GM12878 (cell line): ENCODE measurements around the gene ARL6IP5. TPM values are rescaled to one million over a fixed set of nuclear protein-coding genes. Genes with fewer than 3 reads are reported as not detected.

Source experiments
- ATAC-seq: fragments of 200-7000 bp; cut with Tn5 transposase; 3 replicates; pipeline ENCODE4 v1.9.1; 2020; ENCODE audit warnings: mild to moderate bottlenecking, moderate library complexity
- BruUV-seq: library from RNA; stranded (reverse); fragments of 400-500 nt; replicated peaks from 2 replicates; lab custom pipeline; 2021; lab: Mats Ljungman, UMichigan
- CTCF ChIA-PET: fragments of 300-600 bp; sonication (Branson Sonifier 250); formaldehyde crosslinking; extraction: SDS; loops from one replicate; lab custom pipeline; 2021; ENCODE audit warnings: inconsistent platforms; lab: Yijun Ruan, JAX
- POLR2A ChIA-PET: fragments of 350-600 bp; formaldehyde crosslinking; extraction: SDS; loops from one replicate; lab custom pipeline; 2021; ENCODE audit warnings: inconsistent platforms; lab: Charles Lee
- RAD21 ChIA-PET: fragments of 300-600 bp; sonication (Branson Sonifier 250); formaldehyde crosslinking; loops from one replicate; lab custom pipeline; 2023; ENCODE audit warnings: antibody characterized with exemption; ENCODE audit not compliant: unreplicated experiment; lab: Charles Lee
- SMC1A ChIA-PET: fragments of 300-600 bp; sonication (Branson Sonifier 250); formaldehyde crosslinking; loops from one replicate; lab custom pipeline; 2023; ENCODE audit not compliant: unreplicated experiment, uncharacterized antibody; lab: Charles Lee
- DNase-seq: peaks from one replicate; pipeline ENCODE4 v3.0.0-alpha.2; 2011; ENCODE audit warnings: low read depth, low spot score
- FAIRE-seq: peaks from 3 replicates; lab custom pipeline; 2011; peaks lifted over from hg19 to GRCh38; lab: Jason Lieb, UNC
- H2AFZ ChIP-seq: 2 replicates; pipeline ENCODE4 v1.6.0; 2011; ENCODE audit warnings: low read depth, low read length, control low read depth; ENCODE audit not compliant: control insufficient read depth
- H3K27ac ChIP-seq: 2 replicates; pipeline ENCODE4 v1.5.1; 2011; ENCODE audit warnings: control low read depth; ENCODE audit not compliant: control insufficient read depth, insufficient read depth
- H3K27me3 ChIP-seq, 2 experiments: replicated peaks in 1 of 2; 2 replicates each; pipeline versions ENCODE4 v1.6.0 to v1.6.1; 2011; ENCODE audit warnings: low read length in 1 of 2; ENCODE audit not compliant: control insufficient read depth in 2 of 2, insufficient read depth in 2 of 2
- H3K36me3 ChIP-seq, 2 experiments: 2 replicates each; pipeline ENCODE4 v1.5.1; 2011; ENCODE audit warnings: low read length in 1 of 2; ENCODE audit not compliant: control insufficient read depth in 2 of 2, insufficient read depth in 2 of 2
- H3K4me1 ChIP-seq: 2 replicates; pipeline ENCODE4 v1.6.1; 2011; ENCODE audit warnings: mild to moderate bottlenecking, low read length, moderate library complexity, mixed read lengths; ENCODE audit not compliant: control insufficient read depth, insufficient read depth
- H3K4me2 ChIP-seq: 2 replicates; pipeline ENCODE4 v1.6.0; 2011; ENCODE audit warnings: control low read depth; ENCODE audit not compliant: control insufficient read depth, insufficient read depth
- H3K4me3 ChIP-seq: fragments of 200-600 bp; sonication (generic); 2 replicates; pipeline ENCODE4 v1.5.1; 2016
- H3K79me2 ChIP-seq: 2 replicates; pipeline ENCODE4 v1.6.0; 2011; ENCODE audit warnings: low read length; ENCODE audit not compliant: control insufficient read depth, insufficient read depth
- H3K9ac ChIP-seq: 2 replicates; pipeline ENCODE4 v1.8.0; 2011; ENCODE audit warnings: low read length, control low read depth, mixed read lengths; ENCODE audit not compliant: control insufficient read depth, insufficient read depth
- H3K9me3 ChIP-seq: replicated peaks from 3 replicates; pipeline ENCODE4 v1.5.1; 2011; ENCODE audit warnings: mild to moderate bottlenecking, low read length; ENCODE audit not compliant: control insufficient read depth, insufficient read depth
- H4K20me1 ChIP-seq: 2 replicates; pipeline ENCODE4 v1.6.0; 2011; ENCODE audit not compliant: control insufficient read depth, insufficient read depth
- YY1 ChIP-seq: IDR thresholded peaks from 2 replicates; pipeline ENCODE4 v1.6.1; 2011; ENCODE audit warnings: low read depth, mild to moderate bottlenecking, low read length
- WGBS: methylation state at CpG from one replicate; pipeline ENCODE4 v1.1.6; 2016; ENCODE audit warnings: low lambda C conversion rate; ENCODE audit not compliant: insufficient replicate concordance, insufficient coverage; ENCODE audit errors: missing lambda C conversion rate; 5-methylcytosine and 5-hydroxymethylcytosine counted together
- in situ Hi-C: fragments of 300-500 bp; cut with MboI; formaldehyde crosslinking; loops from 9 replicates; pipeline ENCODE4 v1.14.3; 2018; ENCODE audit warnings: mixed read lengths
- intact Hi-C: fragments of 100-400 bp; cut with micrococcal nuclease; formaldehyde crosslinking; loops from one replicate; pipeline ENCODE4 v1.14.2; 2022; ENCODE audit not compliant: unreplicated experiment
- polyA plus RNA-seq, 11 experiments: library from polyadenylated mRNA; depleted of rRNA in 4 of 11; unstranded in 6 of 11; stranded (reverse) in 5 of 11; fragments of >200 nt; fragmentation: Nextera tagmentation in 4 of 11; fragmentation: Illumina TruSeq in 1 of 11; extraction: Ambion mirVana in 4 of 11; extraction: Trizol in 1 of 11; gene quantifications; 1 replicate in 1 of 11; 2 replicates in 10 of 11; pipeline versions ENCODE4 v1.2.1 to v1.2.3, GENCODE V29; 2011 to 2016; ENCODE audit warnings: inconsistent platforms in 2 of 11, missing spikeins in 2 of 11, low read depth in 1 of 11
- total RNA-seq, 4 experiments: library from RNA; depleted of rRNA in 3 of 4; stranded (reverse); fragments of >200 nt in 3 of 4; fragmentation: Illumina TruSeq in 1 of 4; extraction: Trizol in 1 of 4; gene quantifications; 2 replicates each; pipeline versions ENCODE4 v1.2.1 to v1.2.3, GENCODE V29; 2013 to 2021
- TF ChIP-seq, protein P1 (sequence below): fragments of 450-650 bp; conservative IDR thresholded peaks from 2 replicates; pipeline ENCODE4 v1.6.1; 2017; ENCODE audit warnings: mild to moderate bottlenecking, moderate library complexity

ARL6IP5 gene
- total and polyA plus RNA-seq, 10 of the 15 experiments (the other 5 are each of a cell fraction or from before 2014, with no cell fraction given) = 78.2 to 310 (median 148) TPM

DNA sequence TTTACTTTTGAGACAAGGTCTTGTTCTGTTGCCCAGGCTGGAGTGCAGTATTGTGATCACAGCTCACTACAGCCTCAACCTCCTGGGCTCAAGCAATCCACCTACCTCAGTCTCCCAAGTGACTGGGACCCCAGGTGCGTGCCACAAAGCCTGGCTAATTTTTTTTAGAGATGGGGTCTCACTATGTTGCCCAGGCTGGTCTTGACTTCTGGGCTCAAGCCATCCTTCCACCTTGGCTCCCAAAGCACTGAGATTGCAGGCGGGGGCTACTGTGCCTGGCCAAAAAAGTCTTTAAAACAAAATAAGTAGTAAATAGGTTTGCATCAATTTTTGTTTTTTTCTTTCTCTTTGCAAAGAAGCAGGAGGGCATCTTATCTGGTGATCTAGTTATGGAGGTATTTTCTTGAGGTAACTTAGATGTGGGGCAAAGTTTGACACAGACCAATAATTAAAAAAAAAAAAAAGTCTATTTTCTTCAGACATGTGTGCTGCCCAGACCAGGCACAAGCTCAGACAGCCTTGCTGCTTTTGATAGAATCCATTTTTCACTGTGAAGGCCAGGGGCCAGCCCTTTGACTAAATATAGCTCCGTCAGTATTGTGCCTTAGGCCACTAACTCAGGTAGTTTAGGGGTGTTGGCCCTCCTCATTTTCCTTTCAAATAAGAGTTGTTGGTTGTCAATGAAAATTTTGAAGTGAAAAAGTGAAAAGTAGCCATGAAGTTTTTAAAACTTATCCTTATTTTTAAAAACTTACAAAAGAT, 2.5 kb downstream of the ARL6IP5 start:
- POLR2A ChIA-PET = interaction anchor here (0.6 to 4.1 kb wide), 5 partner anchors 9 to 59 kb away, joined by 3 to 30 read pairs (median 3); partner anchors contain the start of gene TMF1
- H3K27me3 ChIP-seq = no peaks in the 10 kb centered on the region
- peak overlapping the region; percentile 99 for H3K4me2 ChIP-seq
- 43% methylated on average over 3 of the region's 3 CpGs for WGBS
- TF ChIP-seq YY1 = 0 out of 2 replicates have a peak, but pooled peaks have one; percentile 16
- TF ChIP-seq, protein P1, sequence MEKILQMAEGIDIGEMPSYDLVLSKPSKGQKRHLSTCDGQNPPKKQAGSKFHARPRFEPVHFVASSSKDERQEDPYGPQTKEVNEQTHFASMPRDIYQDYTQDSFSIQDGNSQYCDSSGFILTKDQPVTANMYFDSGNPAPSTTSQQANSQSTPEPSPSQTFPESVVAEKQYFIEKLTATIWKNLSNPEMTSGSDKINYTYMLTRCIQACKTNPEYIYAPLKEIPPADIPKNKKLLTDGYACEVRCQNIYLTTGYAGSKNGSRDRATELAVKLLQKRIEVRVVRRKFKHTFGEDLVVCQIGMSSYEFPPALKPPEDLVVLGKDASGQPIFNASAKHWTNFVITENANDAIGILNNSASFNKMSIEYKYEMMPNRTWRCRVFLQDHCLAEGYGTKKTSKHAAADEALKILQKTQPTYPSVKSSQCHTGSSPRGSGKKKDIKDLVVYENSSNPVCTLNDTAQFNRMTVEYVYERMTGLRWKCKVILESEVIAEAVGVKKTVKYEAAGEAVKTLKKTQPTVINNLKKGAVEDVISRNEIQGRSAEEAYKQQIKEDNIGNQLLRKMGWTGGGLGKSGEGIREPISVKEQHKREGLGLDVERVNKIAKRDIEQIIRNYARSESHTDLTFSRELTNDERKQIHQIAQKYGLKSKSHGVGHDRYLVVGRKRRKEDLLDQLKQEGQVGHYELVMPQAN = no peak
- H3K4me1 ChIP-seq = peaks cover 34% of the 10 kb centered on the region
- SMC1A ChIA-PET = interaction anchor here (0.7 to 19.6 kb wide), 10 partner anchors 9 to 65 kb away, joined by 3 to 234 read pairs (median 6); partner anchors contain the start of gene TMF1
- BruUV-seq = no TSS peak
- H3K9me3 ChIP-seq = no peaks in the 10 kb centered on the region
- intact Hi-C loops (loop anchor here (5.0 to 10.0 kb wide), 2 partner anchors 75 to 1432 kb away; partner anchors contain the start of genes EOGT and SUCLG2), in situ Hi-C loops (no loop called here)
- ATAC-seq (no peak), DNase-seq (no peak), FAIRE-seq (no peak)
- peak overlapping the region; percentile 75 for H3K27ac ChIP-seq
- H3K79me2 ChIP-seq = peaks cover 77% of the 10 kb centered on the region
- peaks cover 0 to 6% of the 10 kb centered on the region in 2 experiments; a peak in 1 of 4 replicates for H3K36me3 ChIP-seq
- RAD21 ChIA-PET = interaction anchor here (0.8 to 16.7 kb wide), 8 partner anchors 7 to 71 kb away, joined by 3 to 152 read pairs (median 4); partner anchors contain the start of gene TMF1
- peak overlapping the region; percentile 98 for H3K4me3 ChIP-seq
- no peak overlapping the region for H2AFZ ChIP-seq
- H4K20me1 ChIP-seq = no peaks in the 10 kb centered on the region
- CTCF ChIA-PET = interaction anchor here (0.6 to 2.0 kb wide), 5 partner anchors 10 to 220 kb away, joined by 3 to 6 read pairs (median 4); no protein-coding TSS in a partner anchor
- H3K9ac ChIP-seq = peak overlapping the region; percentile 90
